Rectal smooth muscle tissue (tissue), 1 donor: ENCODE data around the gene MAP1LC3A.
"Not testable (repeated sequence)": the region's sequence is repeated elsewhere in the genome, so short reads cannot be mapped to it uniquely, and the experiment has no call there.

Experiments used
- H3K27ac ChIP-seq: one replicate; pipeline ENCODE4 v1.7.0; 2013; ENCODE audit warnings: low read depth, low read length, inconsistent platforms
- H3K27me3 ChIP-seq: one replicate; pipeline ENCODE4 v1.7.0; 2013; ENCODE audit warnings: low read length; ENCODE audit not compliant: control insufficient read depth, insufficient read depth
- H3K36me3 ChIP-seq: one replicate; pipeline ENCODE4 v1.7.0; 2013; ENCODE audit warnings: low read length; ENCODE audit not compliant: control insufficient read depth, insufficient read depth
- H3K4me1 ChIP-seq: one replicate; pipeline ENCODE4 v1.7.0; 2013; ENCODE audit warnings: low read length; ENCODE audit not compliant: control insufficient read depth, insufficient read depth
- H3K4me3 ChIP-seq: one replicate; pipeline ENCODE4 v1.7.0; 2013; ENCODE audit warnings: low read length
- H3K9ac ChIP-seq: one replicate; pipeline ENCODE4 v1.7.0; 2013; ENCODE audit warnings: low read length

Gene MAP1LC3A

GRCh38 chr20:34558320-34559218 is at the start of gene MAP1LC3A:
TSS of gene MAP1LC3A (plus strand) at chr20:34558718. CDS start at chr20:34558869, 151 bp downstream.
- peak within 1 kb of the TSS; percentile 90 for H3K27ac ChIP-seq
- no peaks in the 10 kb centered on the region for H3K4me1 ChIP-seq
- peak within 1 kb of the TSS; percentile 66 for H3K9ac ChIP-seq
- H3K27me3 ChIP-seq = no peaks in the 10 kb centered on the region
- H3K36me3 ChIP-seq = no peaks in the 10 kb centered on the region
- peak within 1 kb of the TSS; percentile 81 for H3K4me3 ChIP-seq

DNA sequence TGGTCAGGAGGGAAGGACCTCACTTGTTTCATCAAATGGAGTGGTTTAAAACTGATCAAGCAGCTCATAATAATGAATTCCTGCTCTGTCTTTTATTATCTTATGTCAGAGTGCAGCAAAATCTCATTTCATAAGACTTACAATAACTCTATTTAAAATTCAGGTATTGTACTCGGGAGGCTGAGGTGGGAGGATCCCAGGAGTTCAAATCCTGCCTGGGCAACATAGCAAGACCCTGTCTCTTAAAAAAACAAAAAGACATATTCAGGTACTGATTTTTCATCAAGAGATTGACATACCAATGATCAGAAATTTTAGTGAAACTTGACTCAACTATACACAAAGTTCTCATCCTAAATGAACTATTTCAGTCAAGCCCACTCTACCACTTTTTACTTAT is 47.9 kb upstream of the MAP1LC3A start:
- Histone ChIP-seq H3K9ac (no peak overlapping the region), H3K27ac (no peak overlapping the region), H3K27me3 (no peaks in the 10 kb centered on the region), H3K36me3 (peaks cover 8% of the 10 kb centered on the region), H3K4me1 (peaks cover 2% of the 10 kb centered on the region), H3K4me3 (no peak overlapping the region)

GRCh38 chr20:34511891-34512265 is 46.6 kb upstream of the MAP1LC3A start:
- Histone ChIP-seq H3K4me1 (peaks cover 2% of the 10 kb centered on the region), H3K4me3 (no peak overlapping the region), H3K27ac (no peak overlapping the region), H3K9ac (no peak overlapping the region), H3K27me3 (no peaks in the 10 kb centered on the region), H3K36me3 (peaks cover 5% of the 10 kb centered on the region)

- Histone ChIP-seq H3K9ac (no peak overlapping the region), H3K4me1 (peaks cover 2% of the 10 kb centered on the region), H3K4me3 (no peak overlapping the region), H3K27me3 (no peaks in the 10 kb centered on the region), H3K27ac (no peak overlapping the region), H3K36me3 (peaks cover 5% of the 10 kb centered on the region)
Measured at GRCh38 chr20:34512266-34512954, 46.1 kb upstream of the MAP1LC3A start.

- no peaks in the 10 kb centered on the region for H3K27me3 ChIP-seq
- H3K36me3 ChIP-seq = peaks cover 5% of the 10 kb centered on the region
- no peak overlapping the region for H3K27ac ChIP-seq
- H3K4me3 ChIP-seq = no peak overlapping the region
- peaks cover 2% of the 10 kb centered on the region for H3K4me1 ChIP-seq
- no peak overlapping the region for H3K9ac ChIP-seq
Measured at GRCh38 chr20:34512955-34513419, 45.5 kb upstream of the MAP1LC3A start.

- not testable (repeated sequence) for H3K4me3 ChIP-seq, H3K4me1 ChIP-seq, H3K27ac ChIP-seq, H3K9ac ChIP-seq, H3K27me3 ChIP-seq, H3K36me3 ChIP-seq
Measured at GRCh38 chr20:34514034-34514433, 44.5 kb upstream of the MAP1LC3A start.

DNA sequence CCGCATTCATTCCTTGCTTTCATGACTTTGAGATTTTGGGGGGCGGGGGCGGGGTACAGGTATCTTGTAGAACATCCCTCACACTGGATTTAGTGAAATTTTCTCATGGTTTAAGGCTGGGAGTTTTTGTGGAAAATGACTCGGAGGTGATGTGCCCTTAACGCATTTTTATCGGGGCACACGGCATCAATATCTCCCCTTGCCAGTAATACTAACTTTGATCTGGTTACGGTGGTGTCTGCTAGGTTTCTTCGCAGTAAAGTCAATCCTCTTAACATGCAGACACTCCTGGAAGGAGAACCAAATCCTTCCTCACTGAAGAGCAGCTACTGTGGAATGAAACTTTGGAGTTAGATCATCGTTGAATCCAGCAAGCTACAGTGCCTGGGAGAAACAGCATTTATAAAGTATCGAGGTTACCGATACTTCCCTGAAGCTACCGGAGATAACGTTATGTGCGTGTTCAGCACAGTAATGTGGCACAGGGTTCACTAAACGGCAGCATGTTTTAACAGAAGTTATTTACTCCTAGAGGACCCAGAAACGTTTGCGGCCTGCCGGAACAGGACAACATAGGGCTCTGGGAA is 43.5 kb upstream of the MAP1LC3A start:
- Histone ChIP-seq H3K36me3 (no peaks in the 10 kb centered on the region), H3K4me1 (peaks cover 2% of the 10 kb centered on the region)

DNA sequence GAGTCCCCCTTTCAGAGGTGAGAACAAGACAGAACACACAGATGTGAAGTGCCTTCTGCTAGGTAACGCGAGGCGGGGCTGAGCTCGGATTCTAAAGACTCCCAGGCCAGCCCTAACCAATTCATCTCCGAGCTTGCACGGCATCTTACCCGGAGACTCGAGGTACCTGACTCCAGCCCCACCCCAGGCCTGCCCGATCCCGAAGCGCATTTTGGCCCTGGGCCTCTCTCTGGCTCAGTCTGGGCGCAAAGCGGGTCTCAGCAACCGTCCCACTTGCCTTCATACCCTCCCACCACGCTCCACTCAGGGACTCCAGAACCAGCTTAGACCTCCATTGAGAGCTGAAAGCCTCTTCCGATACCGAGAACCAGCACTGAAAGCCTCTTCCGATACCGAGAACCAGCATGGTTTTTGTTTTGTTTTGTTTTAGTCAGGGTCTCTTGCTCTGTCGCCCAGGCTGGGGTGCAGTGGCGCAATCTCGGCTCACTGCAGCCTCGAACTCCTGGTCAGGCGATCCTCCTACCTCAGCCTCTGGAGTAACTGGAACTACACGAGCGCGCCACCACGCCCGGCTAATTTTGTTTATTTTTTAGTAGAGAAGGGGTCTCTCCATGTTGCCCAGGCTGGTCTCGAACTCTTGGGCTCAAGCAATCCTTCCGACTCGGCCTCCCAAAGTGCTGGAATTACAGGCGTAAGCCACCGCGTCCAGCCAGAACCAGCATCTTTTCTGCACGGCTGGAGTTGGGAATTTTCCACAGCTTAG is 42.9 kb upstream of the MAP1LC3A start:
- H3K9ac ChIP-seq = peak overlapping the region; percentile 51

More for the DNA sequence above, 43.5 kb upstream of the MAP1LC3A start:
- Histone ChIP-seq H3K4me3 (peak overlapping the region; percentile 90), H3K27ac (peak overlapping the region; percentile 97), H3K9ac (no peak overlapping the region), H3K27me3 (no peaks in the 10 kb centered on the region)

DNA sequence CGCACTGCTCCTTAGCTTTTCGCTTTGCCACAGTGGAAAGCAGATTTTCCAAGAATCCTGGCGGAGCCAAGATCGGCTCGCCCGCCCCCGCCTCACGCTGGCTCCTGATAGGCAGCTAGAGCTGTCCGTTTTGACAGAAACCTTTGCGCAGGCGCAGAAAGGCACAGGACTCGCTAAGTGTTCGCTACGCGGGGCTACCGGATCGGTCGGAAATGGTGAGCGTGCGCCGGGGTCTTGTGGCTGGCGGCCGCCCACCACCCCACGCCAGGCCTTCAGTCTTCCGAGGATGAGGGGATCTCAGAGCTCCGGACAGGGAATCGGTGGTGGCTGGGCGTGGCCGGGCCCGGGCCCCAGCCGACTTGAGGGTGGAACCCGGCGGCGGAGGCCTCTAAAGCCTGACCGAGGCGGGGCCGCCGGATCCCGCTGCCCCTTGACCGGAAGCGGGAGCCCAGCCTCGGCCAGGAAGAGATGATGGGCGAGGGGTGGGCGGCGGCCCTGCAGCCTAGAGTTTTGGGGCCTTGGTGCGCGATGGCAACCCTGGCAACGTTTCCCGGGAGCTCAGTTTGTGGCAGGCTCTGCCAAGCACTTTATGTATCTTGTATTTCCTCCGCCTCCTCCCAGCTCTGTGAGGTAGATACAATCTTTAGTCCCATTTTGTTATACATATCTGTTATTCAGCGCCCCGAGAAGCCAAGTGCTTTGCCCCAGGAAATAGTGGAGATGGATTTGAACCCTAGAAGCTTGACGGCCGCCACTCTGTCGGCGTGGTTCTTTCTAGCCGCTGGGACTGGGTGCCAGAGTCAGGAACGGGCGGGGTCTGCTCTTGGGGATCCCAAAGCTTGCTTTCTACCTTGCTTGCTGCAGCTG is 42.0 kb upstream of the MAP1LC3A start, which contains the start of gene DYNLRB1:
TSS of gene DYNLRB1 (plus strand) at position 176 of the 867 bp plus-strand sequence. CDS start at position 213, 37 bp downstream.
- Histone ChIP-seq H3K36me3 (no peaks in the 10 kb centered on the region), H3K27ac (peak within 1 kb of the TSS; percentile 97), H3K27me3 (no peaks in the 10 kb centered on the region), H3K4me3 (peak within 1 kb of the TSS; percentile 90), H3K4me1 (peaks cover 2% of the 10 kb centered on the region), H3K9ac (peak within 1 kb of the TSS; percentile 51)

More for the DNA sequence above, 42.9 kb upstream of the MAP1LC3A start:
- H3K4me3 ChIP-seq = peak overlapping the region; percentile 90
- H3K4me1 ChIP-seq = peaks cover 2% of the 10 kb centered on the region
- no peaks in the 10 kb centered on the region for H3K36me3 ChIP-seq
- no peaks in the 10 kb centered on the region for H3K27me3 ChIP-seq
- peak overlapping the region; percentile 97 for H3K27ac ChIP-seq

DNA sequence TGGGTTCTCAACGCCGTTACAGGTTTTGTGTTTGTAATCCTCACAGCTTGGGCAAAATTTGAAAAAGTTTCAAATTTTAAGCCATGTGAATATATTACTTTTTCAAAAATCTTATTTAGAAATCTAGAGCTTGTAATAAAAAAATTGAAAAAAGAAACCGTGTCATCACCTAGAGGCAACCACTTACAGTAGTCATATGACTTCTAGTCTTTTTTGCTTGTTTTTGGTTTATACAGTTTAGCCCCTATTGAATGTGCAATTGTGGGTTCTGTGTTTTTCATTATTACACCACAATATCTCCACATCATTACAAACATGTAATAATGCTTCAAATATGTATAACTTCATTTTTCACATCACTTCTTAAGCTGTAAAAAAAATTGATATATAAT is 41.4 kb upstream of the MAP1LC3A start:
- Histone ChIP-seq H3K27me3 (no peaks in the 10 kb centered on the region), H3K4me1 (peaks cover 2% of the 10 kb centered on the region), H3K27ac (peak overlapping the region; percentile 97), H3K4me3 (peak overlapping the region; percentile 90), H3K9ac (peak overlapping the region; percentile 19), H3K36me3 (no peaks in the 10 kb centered on the region)

- not testable (repeated sequence) for H3K27ac ChIP-seq, H3K9ac ChIP-seq, H3K4me1 ChIP-seq, H3K4me3 ChIP-seq, H3K36me3 ChIP-seq, H3K27me3 ChIP-seq
Measured at GRCh38 chr20:34518863-34519262, 39.7 kb upstream of the MAP1LC3A start.
